Measurements from ENCODE around the gene ITSN1. TPM values are rescaled to one million over a fixed set of nuclear protein-coding genes. Genes with fewer than 3 reads are reported as not detected.

The ITSN1 gene
- total and polyA plus RNA-seq, 4 donors: 11.2 to 46.0 (median 19.8) TPM

DNA sequence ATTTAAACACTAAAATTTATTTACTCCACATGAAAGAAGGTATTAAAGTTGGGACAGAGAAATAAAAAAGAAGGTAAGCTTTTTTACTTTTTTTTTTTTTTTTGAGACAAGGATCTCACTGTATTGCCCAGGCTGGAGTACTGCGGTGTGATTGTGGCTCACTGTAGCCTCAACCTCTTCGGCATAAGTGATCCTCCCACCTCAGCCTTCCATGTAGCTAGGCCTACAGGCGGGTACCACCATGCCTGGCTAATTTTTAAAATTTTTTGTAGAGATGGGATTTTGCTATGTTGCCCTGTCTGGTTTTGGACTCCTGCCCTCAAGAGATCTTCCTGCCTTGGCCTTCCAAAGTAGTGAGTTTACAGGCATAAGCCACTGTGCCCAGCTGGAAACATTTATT, 106.6 kb downstream of the ITSN1 start:
- Histone ChIP-seq H3K27ac (ENCODE audit: low read depth in 1 of 2, low read length in 1 of 2) (no peak overlapping the region), H3K36me3 (ENCODE audit: control insufficient read depth in 4 of 4, insufficient read depth in 4 of 4, low read length in 4 of 4) (peaks cover 0 to 8% (median 2%) of the 10 kb centered on the region in 4 donors), H3K27me3 (ENCODE audit: control insufficient read depth in 3 of 3, insufficient read depth in 3 of 3, low read length in 2 of 3) (no peaks in the 10 kb centered on the region), H3K4me1 (ENCODE audit: control insufficient read depth in 5 of 5, insufficient read depth in 5 of 5, low read length in 5 of 5) (no peaks in the 10 kb centered on the region), H3K9ac (ENCODE audit: insufficient read depth in 1 of 2, low read length in 2 of 2) (no peak overlapping the region), H3K4me3 (no peak overlapping the region), H3K9me3 (ENCODE audit: control insufficient read depth in 4 of 4, insufficient read depth in 3 of 4, low read length in 3 of 4) (peaks cover 0 to 4% (median 0%) of the 10 kb centered on the region in 4 donors)
- no peak for DNase-seq
- TF ChIP-seq, protein P1, sequence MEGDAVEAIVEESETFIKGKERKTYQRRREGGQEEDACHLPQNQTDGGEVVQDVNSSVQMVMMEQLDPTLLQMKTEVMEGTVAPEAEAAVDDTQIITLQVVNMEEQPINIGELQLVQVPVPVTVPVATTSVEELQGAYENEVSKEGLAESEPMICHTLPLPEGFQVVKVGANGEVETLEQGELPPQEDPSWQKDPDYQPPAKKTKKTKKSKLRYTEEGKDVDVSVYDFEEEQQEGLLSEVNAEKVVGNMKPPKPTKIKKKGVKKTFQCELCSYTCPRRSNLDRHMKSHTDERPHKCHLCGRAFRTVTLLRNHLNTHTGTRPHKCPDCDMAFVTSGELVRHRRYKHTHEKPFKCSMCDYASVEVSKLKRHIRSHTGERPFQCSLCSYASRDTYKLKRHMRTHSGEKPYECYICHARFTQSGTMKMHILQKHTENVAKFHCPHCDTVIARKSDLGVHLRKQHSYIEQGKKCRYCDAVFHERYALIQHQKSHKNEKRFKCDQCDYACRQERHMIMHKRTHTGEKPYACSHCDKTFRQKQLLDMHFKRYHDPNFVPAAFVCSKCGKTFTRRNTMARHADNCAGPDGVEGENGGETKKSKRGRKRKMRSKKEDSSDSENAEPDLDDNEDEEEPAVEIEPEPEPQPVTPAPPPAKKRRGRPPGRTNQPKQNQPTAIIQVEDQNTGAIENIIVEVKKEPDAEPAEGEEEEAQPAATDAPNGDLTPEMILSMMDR (IDR thresholded peaks at IDR 0.05; ENCODE audit: control extremely low read depth, extremely low read depth): no peak
- WGBS, 2 donors: 98 to 100% methylated on average over 3 of the region's 3 CpGs
- ATAC-seq (ENCODE audit: insufficient read depth, low FRiP score): no peak

DNA sequence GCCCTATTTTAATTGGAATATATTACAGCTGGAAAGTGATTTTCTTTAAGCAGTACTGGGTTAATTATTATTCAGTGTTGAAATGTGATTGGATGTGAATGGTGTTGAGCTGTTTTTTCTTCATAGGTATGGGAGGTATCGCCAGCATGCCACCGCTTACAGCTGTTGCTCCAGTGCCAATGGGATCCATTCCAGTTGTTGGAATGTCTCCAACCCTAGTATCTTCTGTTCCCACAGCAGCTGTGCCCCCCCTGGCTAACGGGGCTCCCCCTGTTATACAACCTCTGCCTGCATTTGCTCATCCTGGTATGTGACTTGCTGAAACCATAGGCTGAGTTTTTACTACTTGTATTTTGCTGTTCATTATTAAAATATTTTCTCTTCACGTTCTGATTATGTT, 107.7 kb downstream of the ITSN1 start:
- TF ChIP-seq, protein P1 (IDR thresholded peaks at IDR 0.05; ENCODE audit: control extremely low read depth, extremely low read depth): no peak
- DNase-seq (no peak), ATAC-seq (ENCODE audit: insufficient read depth, low FRiP score) (no peak)
- Histone ChIP-seq H3K4me1 (ENCODE audit: control insufficient read depth in 5 of 5, insufficient read depth in 5 of 5, low read length in 5 of 5) (peaks cover 0 to 4% (median 0%) of the 10 kb centered on the region in 5 donors), H3K36me3 (ENCODE audit: control insufficient read depth in 4 of 4, insufficient read depth in 4 of 4, low read length in 4 of 4) (peaks cover 0 to 8% (median 2%) of the 10 kb centered on the region in 4 donors), H3K27me3 (ENCODE audit: control insufficient read depth in 3 of 3, insufficient read depth in 3 of 3, low read length in 2 of 3) (no peaks in the 10 kb centered on the region), H3K4me3 (no peak overlapping the region), H3K9me3 (ENCODE audit: control insufficient read depth in 4 of 4, insufficient read depth in 3 of 4, low read length in 3 of 4) (peaks cover 0 to 4% (median 0%) of the 10 kb centered on the region in 4 donors), H3K9ac (ENCODE audit: insufficient read depth in 1 of 2, low read length in 2 of 2) (no peak overlapping the region), H3K27ac (ENCODE audit: low read depth in 1 of 2, low read length in 1 of 2) (no peak overlapping the region)
- 65 to 69% methylated on average over 4 of the region's 4 CpGs for WGBS, 2 donors

DNA sequence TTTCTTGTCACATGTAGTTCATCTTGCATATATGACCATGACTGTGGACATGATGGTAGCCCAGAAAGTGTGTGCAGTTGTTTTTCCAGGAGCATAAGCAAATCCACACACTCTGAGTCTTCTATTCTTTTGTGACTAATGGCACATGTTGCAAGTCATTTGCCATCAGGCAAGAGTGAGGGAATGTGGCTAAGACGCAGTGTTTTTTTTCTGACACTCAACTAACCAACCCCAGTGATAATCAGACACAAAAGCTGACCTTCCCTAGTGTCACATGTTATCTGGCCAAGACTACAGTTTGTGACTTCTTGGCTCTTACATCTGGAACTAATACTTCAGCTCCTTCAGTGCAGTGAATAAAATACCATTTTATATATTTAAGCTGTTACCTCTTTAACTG, 108.8 kb downstream of the ITSN1 start:
- DNase-seq: no peak
- Histone ChIP-seq H3K27ac (ENCODE audit: low read depth in 1 of 2, low read length in 1 of 2) (no peak overlapping the region), H3K9me3 (ENCODE audit: control insufficient read depth in 4 of 4, insufficient read depth in 3 of 4, low read length in 3 of 4) (peaks cover 0 to 4% (median 0%) of the 10 kb centered on the region in 4 donors), H3K4me3 (no peak overlapping the region), H3K4me1 (ENCODE audit: control insufficient read depth in 5 of 5, insufficient read depth in 5 of 5, low read length in 5 of 5) (peaks cover 0 to 4% (median 0%) of the 10 kb centered on the region in 5 donors), H3K9ac (ENCODE audit: insufficient read depth in 1 of 2, low read length in 2 of 2) (no peak overlapping the region), H3K36me3 (ENCODE audit: control insufficient read depth in 4 of 4, insufficient read depth in 4 of 4, low read length in 4 of 4) (no peaks in the 10 kb centered on the region), H3K27me3 (ENCODE audit: control insufficient read depth in 3 of 3, insufficient read depth in 3 of 3, low read length in 2 of 3) (no peaks in the 10 kb centered on the region)
- TF ChIP-seq, protein P1 (IDR thresholded peaks at IDR 0.05; ENCODE audit: control extremely low read depth, extremely low read depth): no peak
- no peak for ATAC-seq (ENCODE audit: insufficient read depth, low FRiP score)
- WGBS, 2 donors: 77 to 84% methylated on average over 1 of the region's 1 CpG

DNA sequence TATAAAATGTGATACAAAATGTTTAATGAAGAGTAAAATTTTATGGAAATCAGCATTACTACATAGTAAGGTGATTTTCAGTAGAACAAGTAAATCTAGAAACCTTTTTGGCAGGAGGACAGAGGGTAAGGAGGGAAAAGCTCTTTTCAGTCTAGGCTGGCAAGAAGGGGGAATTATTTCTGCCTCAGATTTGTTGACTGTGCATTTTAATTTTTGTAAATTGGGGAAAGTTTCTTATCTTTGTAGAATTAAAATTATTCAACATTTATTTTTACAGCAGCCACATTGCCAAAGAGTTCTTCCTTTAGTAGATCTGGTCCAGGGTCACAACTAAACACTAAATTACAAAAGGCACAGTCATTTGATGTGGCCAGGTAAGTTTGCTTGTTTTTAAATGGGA, 109.2 kb downstream of the ITSN1 start:
- peaks cover 0 to 4% (median 0%) of the 10 kb centered on the region in 5 donors for H3K4me1 ChIP-seq (ENCODE audit: control insufficient read depth in 5 of 5, insufficient read depth in 5 of 5, low read length in 5 of 5)
- TF ChIP-seq, protein P1 (IDR thresholded peaks at IDR 0.05; ENCODE audit: control extremely low read depth, extremely low read depth): no peak
- H3K9me3 ChIP-seq (ENCODE audit: control insufficient read depth in 4 of 4, insufficient read depth in 3 of 4, low read length in 3 of 4): peaks cover 0 to 4% (median 0%) of the 10 kb centered on the region in 4 donors
- H3K27me3 ChIP-seq (ENCODE audit: control insufficient read depth in 3 of 3, insufficient read depth in 3 of 3, low read length in 2 of 3): no peaks in the 10 kb centered on the region
- H3K27ac ChIP-seq (ENCODE audit: low read depth in 1 of 2, low read length in 1 of 2): no peak overlapping the region
- ATAC-seq (ENCODE audit: insufficient read depth, low FRiP score): no peak
- no peaks in the 10 kb centered on the region for H3K36me3 ChIP-seq (ENCODE audit: control insufficient read depth in 4 of 4, insufficient read depth in 4 of 4, low read length in 4 of 4)
- no peak overlapping the region for H3K9ac ChIP-seq (ENCODE audit: insufficient read depth in 1 of 2, low read length in 2 of 2)
- no peak for DNase-seq
- H3K4me3 ChIP-seq: no peak overlapping the region

Measured in lung (tissue), 12 donors.